Thyroid gland (tissue), 4 donors: Measurements from ENCODE around the gene GPR55.

Experiments
- CTCF ChIP-seq, 6 experiments: fragments of 200-600 bp in 3 of 6; fragments of 450-650 bp in 3 of 6; sonication (generic) in 3 of 6; IDR thresholded peaks; one replicate each; pipeline ENCODE4 v1.5.1; 2016 to 2019; ENCODE audit warnings: antibody characterized with exemption in 6 of 6, mild to moderate bottlenecking in 2 of 6, inconsistent platforms in 1 of 6, moderate library complexity in 1 of 6
- POLR2A ChIP-seq, 2 donors: fragments of 450-650 bp; IDR thresholded peaks; one replicate each; pipeline ENCODE4 v1.6.1; 2017; ENCODE audit warnings: antibody characterized with exemption in 2 of 2, mild to moderate bottlenecking in 2 of 2, moderate library complexity in 1 of 2

- TF ChIP-seq CTCF (IDR thresholded peaks at IDR 0.05) (no peak), POLR2A (IDR thresholded peaks at IDR 0.05) (no peak)
Observed at GRCh38 chr2:230872151-230872967, 52.7 kb downstream of the GPR55 start.
